AG04449 (cell line): Measurements from ENCODE around the gene CCM2.

ENCODE experiments used
- CTCF ChIA-PET: fragments of 350-600 bp; formaldehyde crosslinking; extraction: SDS; loops from one replicate; lab custom pipeline; 2021; ENCODE audit warnings: antibody characterized with exemption; lab: Yijun Ruan, JAX
- POLR2A ChIA-PET: fragments of 400-600, 350-600 bp; formaldehyde crosslinking; extraction: SDS; loops from one replicate; lab custom pipeline; 2020; ENCODE audit warnings: antibody characterized with exemption, inconsistent platforms; lab: Yijun Ruan, JAX
- DNase-seq: peaks from one replicate; pipeline ENCODE4 v3.0.0-alpha.2; 2010; ENCODE audit warnings: low read depth, low spot score
- H3K4me3 ChIP-seq: 2 replicates; pipeline ENCODE4 v1.5.1; 2011; ENCODE audit warnings: low read depth, mild to moderate bottlenecking, control low read depth, low read length
- TF ChIP-seq, protein P1 (sequence below): IDR thresholded peaks from one replicate; pipeline ENCODE4 v1.5.1; 2011; ENCODE audit warnings: mild to moderate bottlenecking, moderate library complexity, low read length, control low read depth, inconsistent platforms; ENCODE audit not compliant: insufficient read depth; ENCODE audit errors: missing control alignments

CCM2 gene

DNA sequence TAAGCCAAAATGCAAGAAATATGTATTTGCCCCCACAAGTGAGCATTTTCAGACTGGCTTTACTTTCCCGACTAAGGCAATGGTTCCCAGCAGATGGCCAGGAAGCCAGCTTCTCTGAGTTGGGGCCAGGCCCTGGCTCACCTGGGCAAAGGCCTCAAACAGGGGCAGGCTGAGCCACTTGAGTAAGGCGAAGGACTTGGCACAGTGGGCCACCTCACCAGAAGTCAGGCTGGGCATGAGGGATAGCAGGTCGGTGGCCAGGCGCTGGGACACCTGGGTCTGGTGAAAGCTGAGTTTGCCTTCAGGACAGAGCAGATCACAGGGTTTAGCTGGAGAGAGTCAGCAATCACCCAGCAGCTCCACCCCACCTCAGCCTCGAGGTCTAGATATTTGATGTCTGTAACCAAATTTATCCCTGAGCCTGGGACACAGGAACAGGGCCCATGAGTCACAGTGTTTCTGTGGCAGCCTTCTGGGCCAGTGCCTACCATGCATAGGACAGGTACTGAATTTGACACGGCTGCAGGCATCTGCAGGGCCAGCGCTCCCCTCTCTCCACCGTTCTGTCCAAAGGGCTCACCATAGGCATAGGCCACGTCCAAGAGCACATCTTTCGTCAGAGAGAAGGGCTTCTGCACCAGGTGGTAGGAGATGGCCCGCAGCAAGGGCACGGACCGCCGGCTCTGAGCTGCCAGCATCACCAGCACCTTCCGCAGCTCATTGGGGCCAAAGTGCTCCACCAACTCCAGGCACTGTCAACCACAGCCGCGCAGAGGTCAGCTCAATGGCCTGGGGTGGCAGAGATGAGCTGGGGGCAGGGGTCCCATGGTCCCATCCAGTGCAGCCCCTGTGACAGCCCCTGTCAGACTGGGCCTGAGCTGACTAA, 104.2 kb downstream of the CCM2 start:
- TF ChIP-seq, protein P1, sequence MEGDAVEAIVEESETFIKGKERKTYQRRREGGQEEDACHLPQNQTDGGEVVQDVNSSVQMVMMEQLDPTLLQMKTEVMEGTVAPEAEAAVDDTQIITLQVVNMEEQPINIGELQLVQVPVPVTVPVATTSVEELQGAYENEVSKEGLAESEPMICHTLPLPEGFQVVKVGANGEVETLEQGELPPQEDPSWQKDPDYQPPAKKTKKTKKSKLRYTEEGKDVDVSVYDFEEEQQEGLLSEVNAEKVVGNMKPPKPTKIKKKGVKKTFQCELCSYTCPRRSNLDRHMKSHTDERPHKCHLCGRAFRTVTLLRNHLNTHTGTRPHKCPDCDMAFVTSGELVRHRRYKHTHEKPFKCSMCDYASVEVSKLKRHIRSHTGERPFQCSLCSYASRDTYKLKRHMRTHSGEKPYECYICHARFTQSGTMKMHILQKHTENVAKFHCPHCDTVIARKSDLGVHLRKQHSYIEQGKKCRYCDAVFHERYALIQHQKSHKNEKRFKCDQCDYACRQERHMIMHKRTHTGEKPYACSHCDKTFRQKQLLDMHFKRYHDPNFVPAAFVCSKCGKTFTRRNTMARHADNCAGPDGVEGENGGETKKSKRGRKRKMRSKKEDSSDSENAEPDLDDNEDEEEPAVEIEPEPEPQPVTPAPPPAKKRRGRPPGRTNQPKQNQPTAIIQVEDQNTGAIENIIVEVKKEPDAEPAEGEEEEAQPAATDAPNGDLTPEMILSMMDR = no peak
- H3K4me3 ChIP-seq = no peak overlapping the region
- DNase-seq = no peak
- POLR2A ChIA-PET = no interaction called here
- CTCF ChIA-PET = no interaction called here

DNA sequence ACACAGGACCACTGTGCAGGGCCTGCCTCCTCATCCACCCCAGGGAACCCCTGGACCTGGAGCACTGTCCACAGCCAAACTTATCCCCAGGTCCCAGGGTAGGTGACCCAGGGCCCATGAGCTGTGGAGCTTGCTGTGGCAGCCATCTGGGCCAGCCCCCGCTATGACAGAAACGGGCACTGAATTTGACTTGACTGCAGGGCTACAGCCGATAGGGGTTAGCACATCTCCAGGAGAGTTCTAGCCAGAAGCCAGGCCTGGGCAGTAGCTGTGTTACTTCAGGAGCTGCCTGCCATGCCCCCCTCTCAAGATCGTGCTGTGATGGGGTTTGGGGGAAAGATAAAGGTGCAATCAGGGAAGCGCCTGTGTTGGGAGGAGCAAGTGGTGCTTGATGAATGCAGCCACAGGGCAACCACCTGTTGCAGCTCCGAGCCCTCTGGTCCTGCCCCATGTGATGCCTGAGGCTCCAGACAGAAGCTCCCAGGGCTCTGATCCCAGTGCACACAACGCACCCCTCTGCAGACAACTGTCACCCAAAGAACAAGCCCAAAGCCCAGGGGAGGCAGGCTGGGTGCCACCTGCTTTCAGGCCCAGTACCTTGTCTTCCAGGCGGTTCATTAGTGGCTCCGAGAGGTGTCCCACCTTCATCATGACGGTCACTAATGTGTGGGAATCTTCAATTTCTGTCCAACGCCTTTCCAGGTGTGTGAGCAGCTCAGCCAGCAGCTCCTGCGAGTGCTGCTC, 105.0 kb downstream of the CCM2 start:
- ChIA-PET CTCF (no interaction called here), POLR2A (no interaction called here)
- no peak for DNase-seq
- H3K4me3 ChIP-seq = no peak overlapping the region
- TF ChIP-seq, protein P1 = no peak

DNA sequence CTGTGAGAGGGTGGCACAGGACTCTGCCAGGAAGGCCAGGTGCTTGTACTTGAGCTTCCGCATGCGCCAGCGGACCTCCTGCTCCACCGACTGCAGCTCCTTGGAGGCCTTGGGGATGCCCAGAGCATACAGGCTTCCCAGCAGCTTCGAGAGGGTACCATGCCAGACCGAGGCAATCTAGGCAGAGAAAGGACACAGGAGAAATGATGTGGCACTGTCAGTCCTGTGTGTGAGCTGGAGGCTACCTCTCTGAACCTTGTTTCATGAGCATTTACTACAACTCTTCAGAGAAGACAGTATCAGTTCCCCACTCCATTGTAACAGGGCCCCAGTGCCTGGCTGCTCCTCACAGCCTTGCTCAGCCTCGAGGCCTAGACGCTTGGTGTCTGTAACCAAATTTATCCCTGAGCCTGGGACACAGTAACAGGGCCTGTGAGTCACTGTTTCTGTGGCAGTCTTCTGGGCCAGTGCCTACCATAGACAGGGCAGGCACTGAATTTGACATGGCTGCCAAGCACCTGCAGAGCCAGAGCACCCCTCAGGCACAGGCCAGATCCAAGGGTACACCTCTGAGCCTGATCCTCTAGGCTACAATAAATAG, 105.7 kb downstream of the CCM2 start:
- no peak for DNase-seq
- TF ChIP-seq, protein P1 = no peak
- ChIA-PET CTCF (no interaction called here), POLR2A (no interaction called here)
- no peak overlapping the region for H3K4me3 ChIP-seq

DNA sequence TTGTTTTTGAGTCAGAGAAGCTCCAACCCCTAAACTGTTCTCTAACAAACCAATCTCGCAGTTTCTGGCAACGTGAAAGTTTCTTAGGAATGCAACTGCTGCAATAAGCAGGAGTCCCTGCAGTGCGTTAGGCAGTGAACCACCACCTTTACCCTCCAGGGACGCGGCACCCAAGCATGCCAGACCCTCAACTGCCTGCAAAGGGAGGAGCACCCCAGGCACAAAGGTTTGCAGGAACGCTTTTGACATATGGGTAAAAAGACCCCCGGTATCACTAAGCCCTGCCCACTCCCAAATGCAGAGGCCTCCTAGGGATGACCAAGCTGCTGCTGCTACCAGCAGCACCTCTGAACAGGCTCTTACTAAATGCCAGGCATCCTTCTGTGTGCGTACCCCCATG, 106.8 kb downstream of the CCM2 start:
- POLR2A ChIA-PET = no interaction called here
- CTCF ChIA-PET = no interaction called here
- H3K4me3 ChIP-seq = no peak overlapping the region
- TF ChIP-seq, protein P1 = no peak
- DNase-seq = no peak

DNA sequence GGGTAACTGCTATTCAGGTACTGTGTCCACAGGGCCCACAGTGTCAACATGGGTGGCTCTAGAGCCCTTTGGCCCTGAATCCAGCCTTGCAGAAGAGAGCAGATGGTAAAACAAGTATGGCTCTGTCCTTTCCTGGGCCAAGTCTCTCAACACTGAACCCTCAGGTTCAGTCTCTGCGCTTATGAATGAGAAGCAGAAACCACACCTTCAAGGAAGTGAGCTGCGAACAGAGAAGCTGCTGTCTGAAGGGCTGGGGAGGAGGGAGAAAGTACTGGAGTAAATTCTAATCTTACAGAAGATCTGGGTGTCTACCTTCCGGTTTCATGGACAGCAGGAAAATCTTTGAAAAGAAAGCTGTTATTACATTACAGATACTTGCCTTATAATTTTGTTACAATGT, 107.4 kb downstream of the CCM2 start:
- ChIA-PET POLR2A (no interaction called here), CTCF (no interaction called here)
- H3K4me3 ChIP-seq = no peak overlapping the region

More for the DNA sequence above, 107.4 kb downstream of the CCM2 start:
- TF ChIP-seq, protein P1 = no peak
- DNase-seq = no peak
